ENCODE measurements around the gene C1orf174.

Gene C1orf174

DNA sequence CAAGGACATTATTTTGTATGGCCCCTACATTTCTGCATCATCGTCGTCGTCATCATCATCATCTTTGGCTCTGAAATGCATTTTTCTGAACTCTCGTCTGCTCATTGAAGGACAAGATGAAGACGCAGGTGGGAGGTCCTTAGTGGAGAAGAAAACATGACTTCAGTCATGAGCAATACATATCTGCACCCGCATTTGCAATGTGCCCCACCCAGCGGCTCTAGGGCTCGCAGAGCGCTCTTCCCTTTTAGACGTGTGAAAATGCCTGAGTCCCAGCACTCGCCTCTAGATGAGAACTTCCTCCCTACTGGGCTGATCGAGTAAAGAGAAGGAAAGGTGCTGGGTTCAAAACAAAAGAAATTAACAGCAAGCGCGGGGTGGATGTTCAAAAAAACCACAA, 10.1 kb downstream of the C1orf174 start:
- no peaks in the 10 kb centered on the region for H3K27me3 ChIP-seq (ENCODE audit: insufficient read depth, poor library complexity, severe bottlenecking)
- TF ChIP-seq SPI1 (IDR thresholded peaks at IDR 0.05; ENCODE audit: borderline replicate concordance, low read depth) (peak; percentile 43; the same call in 1 of the 2 replicates), POLR2AphosphoS5 (IDR thresholded peaks at IDR 0.05; ENCODE audit: low read depth) (no peak)
- H3K4me3 ChIP-seq (replicated peaks; ENCODE audit: insufficient read depth, low read length): no peak overlapping the region
- peak overlapping the region; percentile 40; the same call in 1 of the 2 replicates for H3K27ac ChIP-seq (replicated peaks)
- DNase-seq (ENCODE audit: low read depth in 1 of 2, low spot score in 1 of 2): peak in 1 of 2 experiments; percentile 55

GRCh38 chr1:3888301-3888700, 11.8 kb downstream of the C1orf174 start:
- no peak for DNase-seq (ENCODE audit: low read depth in 1 of 2, low spot score in 1 of 2)
- Histone ChIP-seq H3K27ac (replicated peaks) (no peak overlapping the region), H3K4me3 (replicated peaks; ENCODE audit: insufficient read depth, low read length) (no peak overlapping the region), H3K27me3 (ENCODE audit: insufficient read depth, poor library complexity, severe bottlenecking) (no peaks in the 10 kb centered on the region)
- TF ChIP-seq, protein P1, sequence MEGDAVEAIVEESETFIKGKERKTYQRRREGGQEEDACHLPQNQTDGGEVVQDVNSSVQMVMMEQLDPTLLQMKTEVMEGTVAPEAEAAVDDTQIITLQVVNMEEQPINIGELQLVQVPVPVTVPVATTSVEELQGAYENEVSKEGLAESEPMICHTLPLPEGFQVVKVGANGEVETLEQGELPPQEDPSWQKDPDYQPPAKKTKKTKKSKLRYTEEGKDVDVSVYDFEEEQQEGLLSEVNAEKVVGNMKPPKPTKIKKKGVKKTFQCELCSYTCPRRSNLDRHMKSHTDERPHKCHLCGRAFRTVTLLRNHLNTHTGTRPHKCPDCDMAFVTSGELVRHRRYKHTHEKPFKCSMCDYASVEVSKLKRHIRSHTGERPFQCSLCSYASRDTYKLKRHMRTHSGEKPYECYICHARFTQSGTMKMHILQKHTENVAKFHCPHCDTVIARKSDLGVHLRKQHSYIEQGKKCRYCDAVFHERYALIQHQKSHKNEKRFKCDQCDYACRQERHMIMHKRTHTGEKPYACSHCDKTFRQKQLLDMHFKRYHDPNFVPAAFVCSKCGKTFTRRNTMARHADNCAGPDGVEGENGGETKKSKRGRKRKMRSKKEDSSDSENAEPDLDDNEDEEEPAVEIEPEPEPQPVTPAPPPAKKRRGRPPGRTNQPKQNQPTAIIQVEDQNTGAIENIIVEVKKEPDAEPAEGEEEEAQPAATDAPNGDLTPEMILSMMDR (IDR thresholded peaks at IDR 0.05; ENCODE audit: insufficient read depth, low read length): no peak
- TF ChIP-seq POLR2AphosphoS5 (IDR thresholded peaks at IDR 0.05; ENCODE audit: low read depth): no peak
- no peak for TF ChIP-seq SPI1 (IDR thresholded peaks at IDR 0.05; ENCODE audit: borderline replicate concordance, low read depth)
- TF ChIP-seq REST (IDR thresholded peaks at IDR 0.05; ENCODE audit: insufficient replicate concordance, low read depth): no peak
- no peak for TF ChIP-seq GABPA (IDR thresholded peaks at IDR 0.05; ENCODE audit: low read depth)

GRCh38 chr1:3886691-3887090, 13.4 kb downstream of the C1orf174 start:
- H3K27ac ChIP-seq (replicated peaks): peak overlapping the region; percentile 79
- no peaks in the 10 kb centered on the region for H3K27me3 ChIP-seq (ENCODE audit: insufficient read depth, poor library complexity, severe bottlenecking)
- no peak overlapping the region for H3K4me3 ChIP-seq (replicated peaks; ENCODE audit: insufficient read depth, low read length)
- peak in 1 of 2 experiments; percentile 59 for DNase-seq (ENCODE audit: low read depth in 1 of 2, low spot score in 1 of 2)
- TF ChIP-seq SPI1 (IDR thresholded peaks at IDR 0.05; ENCODE audit: borderline replicate concordance, low read depth) (peak; percentile 11; the same call in 1 of the 2 replicates), POLR2AphosphoS5 (IDR thresholded peaks at IDR 0.05; ENCODE audit: low read depth) (0 out of 2 replicates have a peak, but pooled peaks have one; percentile 31)
- TF ChIP-seq, protein P1 (IDR thresholded peaks at IDR 0.05; ENCODE audit: insufficient read depth, low read length): no peak

- Histone ChIP-seq H3K4me3 (replicated peaks; ENCODE audit: insufficient read depth, low read length) (no peak overlapping the region), H3K27ac (replicated peaks) (peak overlapping the region; percentile 79), H3K27me3 (ENCODE audit: insufficient read depth, poor library complexity, severe bottlenecking) (no peaks in the 10 kb centered on the region)
- TF ChIP-seq POLR2AphosphoS5 (IDR thresholded peaks at IDR 0.05; ENCODE audit: low read depth) (0 out of 2 replicates have a peak, but pooled peaks have one; percentile 15), GABPA (IDR thresholded peaks at IDR 0.05; ENCODE audit: low read depth) (no peak)
- peak in 1 of 2 experiments; percentile 82 for DNase-seq (ENCODE audit: low read depth in 1 of 2, low spot score in 1 of 2)
These were observed 13.9 kb downstream of the C1orf174 start for GRCh38 chr1:3886106-3886670.

DNA sequence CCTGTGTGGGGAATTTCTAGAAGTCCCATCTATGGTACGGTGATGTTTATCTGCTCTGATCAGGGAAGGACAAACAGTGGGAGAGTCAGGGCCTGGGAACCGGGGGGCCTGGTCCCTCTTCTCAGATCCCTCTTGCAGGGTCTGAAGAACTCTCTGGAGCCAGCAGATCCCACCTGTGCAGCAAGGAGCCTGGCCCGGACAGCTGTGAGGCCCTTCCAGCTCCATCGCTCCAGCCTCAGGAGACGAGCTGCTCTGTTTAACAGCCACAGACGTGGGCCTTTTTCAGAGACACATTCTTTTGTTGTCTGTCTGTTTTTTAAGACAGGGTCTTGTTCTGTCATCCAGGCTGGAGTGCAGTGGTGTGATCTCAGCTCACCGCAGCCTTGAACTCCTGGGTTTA, 14.5 kb downstream of the C1orf174 start:
- TF ChIP-seq, protein P1 (IDR thresholded peaks at IDR 0.05; ENCODE audit: insufficient read depth, low read length): no peak
- TF ChIP-seq REST (IDR thresholded peaks at IDR 0.05; ENCODE audit: insufficient replicate concordance, low read depth): no peak
- no peak for TF ChIP-seq POLR2AphosphoS5 (IDR thresholded peaks at IDR 0.05; ENCODE audit: low read depth)
- TF ChIP-seq SPI1 (IDR thresholded peaks at IDR 0.05; ENCODE audit: borderline replicate concordance, low read depth): no peak
- no peak for TF ChIP-seq GABPA (IDR thresholded peaks at IDR 0.05; ENCODE audit: low read depth)
- no peak for DNase-seq (ENCODE audit: low read depth in 1 of 2, low spot score in 1 of 2)
- H3K4me3 ChIP-seq (replicated peaks; ENCODE audit: insufficient read depth, low read length): no peak overlapping the region
- H3K27me3 ChIP-seq (ENCODE audit: insufficient read depth, poor library complexity, severe bottlenecking): no peaks in the 10 kb centered on the region
- peak overlapping the region; percentile 79 for H3K27ac ChIP-seq (replicated peaks)
